ENCODE measurements around the gene MPST.

MPST gene

DNA sequence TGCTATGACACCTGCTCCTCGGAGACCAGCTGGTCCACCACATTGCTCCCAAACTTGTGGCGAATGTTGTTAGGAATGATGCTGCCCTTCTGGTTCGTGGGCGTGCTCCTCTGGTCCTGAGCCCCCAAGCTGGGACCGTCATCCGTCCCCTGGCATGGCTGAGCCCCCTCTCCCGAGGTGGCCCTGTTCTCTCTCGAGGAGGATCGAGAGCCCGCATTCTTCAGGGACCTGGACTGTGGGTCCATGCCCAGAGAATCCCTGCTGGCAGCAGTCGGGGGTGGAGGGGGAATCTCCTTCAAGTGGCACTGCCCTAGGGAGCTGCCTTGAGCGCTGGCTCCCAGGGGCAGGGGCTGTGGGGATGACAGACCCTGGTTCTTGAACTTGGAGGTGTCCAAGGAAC lies 17.7 kb upstream of the MPST start:
- no peak for DNase-seq (ENCODE audit: low read depth)

DNA sequence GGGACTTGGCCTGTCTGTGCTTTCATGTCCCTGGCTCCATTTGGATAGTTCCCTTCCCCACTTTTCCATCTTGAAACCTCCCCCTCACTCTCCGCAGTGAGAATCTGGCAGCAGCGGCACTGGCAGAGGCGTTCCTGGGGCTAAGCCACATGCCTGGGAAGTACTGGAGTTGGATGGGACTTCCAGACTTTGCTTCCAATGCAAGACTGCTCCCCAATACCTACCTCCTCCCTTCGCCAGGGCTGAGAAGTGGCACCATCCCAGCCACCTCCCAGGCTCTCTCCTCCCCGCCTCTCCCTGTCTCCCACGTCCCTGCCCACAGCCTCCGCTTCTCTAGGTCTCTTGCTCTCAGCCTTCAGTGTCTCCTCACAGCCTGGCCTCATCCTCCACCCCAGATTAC lies 16.9 kb upstream of the MPST start:
- no peak for DNase-seq (ENCODE audit: low read depth)

DNA sequence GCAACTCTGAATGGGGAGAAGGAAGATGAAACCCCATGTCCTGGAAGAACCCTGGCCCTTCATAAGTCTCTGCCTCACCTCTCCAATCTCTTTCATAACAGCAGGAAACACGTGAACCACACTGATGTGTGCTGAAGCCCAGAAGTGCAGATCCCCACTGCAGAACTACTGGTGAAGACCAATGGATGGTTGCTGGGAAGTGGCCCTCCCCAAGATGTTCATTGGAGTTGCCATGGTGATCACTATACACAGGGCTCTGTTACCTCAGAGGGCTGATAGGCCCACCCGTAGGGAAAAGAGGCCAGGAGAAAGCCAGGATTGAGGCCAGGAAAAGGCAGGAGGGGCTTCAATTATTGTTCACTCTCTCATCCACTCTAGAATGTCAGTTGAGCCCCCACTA lies 11.9 kb upstream of the MPST start:
- DNase-seq (ENCODE audit: low read depth), result no peak

DNA sequence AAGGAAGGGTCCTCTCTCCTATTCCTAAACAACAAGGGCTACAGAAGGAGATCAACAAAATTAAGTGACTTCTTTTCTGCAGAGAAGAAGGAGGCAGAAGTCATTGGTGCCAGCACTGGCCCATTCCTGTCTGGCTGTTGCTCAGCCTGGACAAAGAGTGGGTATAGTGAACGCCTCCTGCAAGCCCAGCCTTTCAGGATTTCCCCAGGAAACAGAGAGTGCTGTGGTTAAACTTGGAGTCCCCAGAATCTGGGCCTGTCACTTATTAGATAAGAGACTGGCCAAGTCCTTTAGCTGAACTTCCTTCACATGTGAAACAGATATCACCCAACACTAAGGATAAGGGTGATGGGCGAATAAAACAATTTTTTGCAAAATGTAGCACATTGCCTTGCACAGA lies 11.2 kb upstream of the MPST start:
- DNase-seq (ENCODE audit: low read depth), result no peak

DNA sequence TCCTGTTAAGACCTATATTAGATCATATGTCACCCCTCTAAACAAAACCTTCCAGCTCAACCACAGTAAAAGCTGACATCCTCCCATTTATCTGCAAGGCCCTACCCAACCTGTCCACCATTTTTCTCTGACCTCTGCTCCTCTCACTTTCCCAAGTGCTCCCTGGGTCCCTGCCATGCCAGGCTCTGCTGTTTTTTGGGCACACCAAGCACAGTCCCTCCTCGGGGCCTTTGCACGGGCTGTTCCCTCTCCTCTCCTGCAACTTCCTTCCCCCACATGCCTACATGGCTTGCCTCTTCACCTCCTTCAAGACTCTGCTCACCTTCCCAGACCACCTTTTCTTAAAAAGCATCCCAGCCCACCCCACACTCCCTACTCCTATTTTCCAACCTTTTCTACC lies 10.1 kb upstream of the MPST start:
- no peak for DNase-seq (ENCODE audit: low read depth)

DNA sequence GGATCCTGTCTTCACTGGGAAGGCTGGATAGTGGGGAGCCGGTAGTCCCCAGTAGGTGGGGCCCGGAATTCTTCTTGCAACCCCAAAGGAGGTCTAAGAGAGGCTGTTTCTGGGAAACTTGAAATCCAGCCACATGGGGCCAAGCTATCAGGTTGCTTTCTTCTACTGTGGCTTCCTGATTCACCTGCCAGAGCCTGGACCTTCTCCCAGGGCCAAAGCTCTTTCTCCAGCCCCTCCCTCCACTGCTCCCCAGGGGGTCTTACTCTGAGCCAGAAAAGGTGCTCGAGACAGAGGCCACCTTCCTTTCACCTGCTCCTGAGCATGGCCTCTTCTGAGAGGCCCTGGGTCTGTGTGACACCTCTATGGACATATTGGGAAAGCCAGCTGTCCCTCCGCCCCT lies 9.4 kb upstream of the MPST start:
- DNase-seq (ENCODE audit: low read depth), result no peak

DNA sequence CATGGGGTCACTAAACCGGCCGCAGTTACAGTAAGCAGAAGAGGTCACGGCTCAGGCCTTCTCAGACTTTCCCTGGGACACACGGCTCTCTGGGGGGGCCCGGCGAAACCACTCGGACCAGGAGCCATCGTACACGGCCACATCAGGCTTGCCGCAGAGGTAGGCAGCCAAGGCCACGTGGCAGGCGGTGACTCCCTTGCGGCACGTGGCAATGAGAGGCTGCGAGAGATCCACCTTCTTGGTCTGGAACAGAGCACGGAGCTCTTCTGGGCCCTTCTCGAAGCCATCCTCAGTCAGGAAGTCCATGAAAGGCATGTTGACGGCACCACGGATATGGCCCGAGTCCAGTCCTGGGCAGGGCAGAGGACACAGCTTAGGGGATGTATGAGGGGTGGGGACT lies 8.6 kb upstream of the MPST start:
- no peak for DNase-seq (ENCODE audit: low read depth)

DNA sequence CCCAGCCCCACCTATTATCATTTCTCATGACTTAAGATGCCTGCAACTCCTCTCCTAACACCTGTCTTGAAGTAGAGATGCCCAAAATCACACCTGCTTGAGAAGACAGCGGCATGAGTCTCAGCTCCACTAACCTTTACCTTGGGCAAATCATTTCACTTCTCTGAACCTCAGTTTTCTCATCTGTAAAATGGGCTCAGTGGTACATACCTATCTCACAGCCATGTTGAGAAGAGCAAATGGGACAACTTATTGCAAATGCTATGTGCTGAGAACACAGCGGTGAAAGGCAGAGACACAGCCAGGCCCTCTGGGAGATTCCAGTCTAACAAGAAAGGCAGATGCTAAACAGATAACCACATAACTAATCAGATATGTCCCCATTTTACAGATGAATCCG lies 8.1 kb upstream of the MPST start:
- no peak for DNase-seq (ENCODE audit: low read depth)

DNA sequence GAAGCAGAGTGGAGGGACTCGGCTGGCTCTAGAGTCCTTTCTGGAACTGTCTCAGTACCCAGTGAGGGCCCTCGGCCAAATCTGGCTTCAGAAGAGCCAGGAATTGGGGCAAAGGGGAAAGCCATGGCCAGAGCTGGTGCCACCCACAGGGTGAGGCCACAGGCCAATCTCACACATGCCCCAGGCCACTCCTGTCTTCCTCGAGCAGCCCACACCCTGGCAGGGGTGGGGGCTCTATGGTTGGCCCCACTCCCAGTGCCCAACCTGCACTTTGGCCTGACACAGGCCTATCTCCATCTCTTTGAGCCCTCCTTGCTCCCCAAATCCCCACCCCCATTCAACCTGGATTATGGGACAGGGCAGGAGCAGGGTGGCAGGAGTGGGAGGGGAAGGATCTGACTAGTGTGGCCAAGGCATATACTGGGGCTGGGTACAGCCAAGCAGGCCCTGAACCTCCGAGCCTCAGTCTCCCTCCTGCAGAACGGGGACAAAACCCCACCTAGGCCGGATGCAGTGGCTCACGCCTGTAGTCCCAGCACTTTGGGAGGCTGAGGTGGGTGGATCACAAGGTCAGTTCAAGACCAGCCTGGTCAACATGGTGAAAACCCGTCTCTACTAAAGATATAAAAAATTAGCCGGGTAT lies 7.2 kb upstream of the MPST start:
- no peak for DNase-seq (ENCODE audit: low read depth)

DNA sequence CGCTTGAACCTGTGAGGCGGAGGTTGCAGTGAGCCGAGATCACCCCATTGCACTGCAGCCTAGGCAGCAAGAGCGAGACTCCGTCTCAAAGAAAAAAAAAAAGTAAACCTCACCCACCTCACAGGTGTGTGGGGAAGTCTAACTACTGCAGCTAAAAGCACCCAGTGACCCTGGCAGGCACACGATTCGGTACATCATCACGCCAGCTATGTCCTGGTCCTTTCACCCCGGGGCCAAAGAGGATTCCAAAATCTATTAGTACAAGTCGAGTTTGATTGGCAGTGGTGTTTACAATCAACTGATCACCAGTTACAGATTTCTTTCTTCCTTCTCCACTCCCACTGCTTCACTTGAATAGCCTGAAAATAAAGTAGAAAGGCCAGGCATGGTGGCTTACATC lies 6.6 kb upstream of the MPST start:
- no peak for DNase-seq (ENCODE audit: low read depth)

DNA sequence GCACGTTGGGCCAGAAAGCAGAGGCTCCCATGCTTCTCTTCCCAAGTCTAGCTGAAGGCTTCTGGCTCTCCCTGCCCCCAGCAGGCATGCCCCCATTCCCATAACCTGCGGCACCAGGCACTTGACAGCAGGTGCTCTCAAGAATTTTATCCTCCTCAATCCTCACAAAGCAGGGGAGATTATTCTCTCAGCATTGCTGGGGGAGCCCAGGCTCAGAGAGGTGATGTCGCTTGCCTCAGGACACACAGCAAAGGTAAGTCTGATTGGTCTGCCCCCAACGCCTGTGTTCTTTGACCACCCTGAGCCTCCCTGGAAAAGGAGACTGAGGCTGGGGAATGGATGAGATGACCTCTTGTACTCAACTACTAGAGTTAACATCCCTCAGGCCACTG lies 5.1 kb upstream of the MPST start:
- no peak for DNase-seq (ENCODE audit: low read depth)

DNA sequence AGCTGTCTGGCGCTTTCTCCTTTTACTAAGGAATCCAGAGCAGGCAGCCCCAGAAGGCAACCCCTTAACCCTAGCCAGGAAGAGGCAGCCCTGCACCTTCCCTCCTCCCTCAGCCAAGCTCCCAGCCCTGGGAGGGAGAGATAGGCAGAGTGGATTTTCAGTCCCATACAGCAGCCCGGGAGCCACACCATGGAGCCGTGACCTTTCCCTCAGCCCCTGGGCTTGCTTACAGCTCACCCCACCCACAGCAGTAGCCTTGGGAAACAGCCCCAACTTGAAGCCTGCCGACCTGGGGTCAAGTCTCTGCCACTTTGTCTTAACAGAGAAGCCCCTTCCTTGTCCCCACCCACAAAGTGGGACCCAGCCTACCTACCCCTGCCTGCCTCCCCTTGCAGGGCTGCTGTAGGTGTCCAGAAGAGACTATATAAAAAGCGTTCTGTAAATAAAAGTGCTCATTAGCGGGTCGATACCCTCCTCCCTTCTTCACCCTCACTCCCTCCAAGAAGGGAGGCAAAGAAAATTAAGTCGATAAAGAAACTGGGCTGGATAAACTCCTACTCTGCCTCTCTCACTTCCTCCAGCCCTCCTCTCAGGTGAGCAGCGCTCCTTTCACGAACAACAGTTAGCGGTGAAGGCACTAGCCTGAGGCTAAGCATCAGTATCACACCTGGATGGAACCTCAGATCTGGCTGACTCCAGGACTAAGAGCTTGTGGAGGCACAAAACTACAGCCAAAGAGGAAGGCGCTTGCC lies 4.5 kb upstream of the MPST start:
- DNase-seq (ENCODE audit: low read depth), result no peak

DNA sequence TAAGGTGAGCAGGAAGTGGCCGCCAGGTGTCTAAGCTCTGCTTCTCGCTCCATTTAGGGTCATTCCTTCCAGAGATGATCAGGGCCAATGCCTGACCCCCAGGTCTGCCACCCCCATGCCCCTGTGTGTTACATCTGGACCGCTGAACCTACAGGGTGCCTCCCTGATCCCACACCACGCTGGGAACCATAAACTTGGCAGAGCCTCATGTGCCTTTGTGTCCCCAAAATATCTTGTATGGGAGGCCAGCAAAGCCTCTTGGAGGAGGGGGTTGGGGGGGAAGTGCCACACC lies 4.0 kb upstream of the MPST start:
- no peak for DNase-seq (ENCODE audit: low read depth)

DNA sequence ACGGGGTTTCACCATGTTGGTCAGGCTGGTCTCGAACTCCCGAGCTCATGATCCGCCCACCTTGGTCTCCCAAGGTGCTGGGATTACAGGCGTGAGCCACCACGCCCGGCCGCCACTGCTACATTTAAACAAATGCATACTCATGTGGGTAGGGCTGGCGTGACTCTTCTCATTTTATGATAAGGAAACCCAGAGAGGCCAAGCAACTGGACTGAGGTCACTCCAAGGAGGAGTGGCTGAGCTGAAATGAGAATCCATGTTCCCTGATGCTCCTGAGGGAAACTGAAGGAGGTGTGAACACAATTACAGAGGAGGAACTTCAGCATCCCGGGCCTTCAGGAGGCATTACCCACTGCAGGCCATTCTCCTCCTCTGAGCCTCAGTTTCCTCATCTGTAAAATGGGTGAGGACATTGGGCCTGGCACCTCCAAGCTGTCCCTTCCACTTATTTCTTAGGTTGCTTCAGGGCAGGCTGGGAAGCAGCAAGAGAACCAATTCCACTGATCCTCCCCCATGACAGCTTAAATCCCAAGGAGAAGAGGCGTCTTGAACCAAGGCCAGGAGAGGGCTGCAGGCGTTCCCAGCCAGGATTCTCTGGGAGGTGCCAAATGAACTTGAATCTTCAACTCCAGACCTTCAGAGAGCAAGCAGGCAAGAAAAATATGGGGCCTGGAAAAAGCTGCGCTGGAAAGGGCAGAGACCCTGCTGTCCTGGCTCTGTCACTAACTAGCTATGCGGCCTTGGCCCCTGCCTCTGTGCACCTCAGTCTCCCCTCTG lies 3.2 kb upstream of the MPST start:
- DNase-seq (ENCODE audit: low read depth), result no peak

DNA sequence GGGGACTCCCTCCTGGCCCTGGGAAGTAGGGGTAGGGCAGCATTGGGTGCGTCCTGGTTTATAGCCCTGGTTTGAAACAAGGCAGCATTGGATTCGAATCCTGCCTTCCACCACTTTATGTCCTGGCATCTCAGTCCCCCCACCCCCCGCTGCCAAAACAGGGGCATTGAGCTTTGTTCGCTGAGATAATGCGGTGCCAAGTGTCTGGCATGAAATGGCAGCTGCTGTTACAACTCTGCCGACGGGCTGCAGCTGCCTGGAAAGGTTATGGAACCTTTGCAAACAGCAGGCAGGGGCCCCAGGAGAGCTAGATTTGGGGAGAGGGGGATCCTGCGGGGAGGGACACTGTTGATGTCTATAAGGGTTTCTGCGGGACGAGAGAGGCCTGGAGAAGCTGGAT lies 2.2 kb upstream of the MPST start:
- DNase-seq (ENCODE audit: low read depth), result no peak

DNA sequence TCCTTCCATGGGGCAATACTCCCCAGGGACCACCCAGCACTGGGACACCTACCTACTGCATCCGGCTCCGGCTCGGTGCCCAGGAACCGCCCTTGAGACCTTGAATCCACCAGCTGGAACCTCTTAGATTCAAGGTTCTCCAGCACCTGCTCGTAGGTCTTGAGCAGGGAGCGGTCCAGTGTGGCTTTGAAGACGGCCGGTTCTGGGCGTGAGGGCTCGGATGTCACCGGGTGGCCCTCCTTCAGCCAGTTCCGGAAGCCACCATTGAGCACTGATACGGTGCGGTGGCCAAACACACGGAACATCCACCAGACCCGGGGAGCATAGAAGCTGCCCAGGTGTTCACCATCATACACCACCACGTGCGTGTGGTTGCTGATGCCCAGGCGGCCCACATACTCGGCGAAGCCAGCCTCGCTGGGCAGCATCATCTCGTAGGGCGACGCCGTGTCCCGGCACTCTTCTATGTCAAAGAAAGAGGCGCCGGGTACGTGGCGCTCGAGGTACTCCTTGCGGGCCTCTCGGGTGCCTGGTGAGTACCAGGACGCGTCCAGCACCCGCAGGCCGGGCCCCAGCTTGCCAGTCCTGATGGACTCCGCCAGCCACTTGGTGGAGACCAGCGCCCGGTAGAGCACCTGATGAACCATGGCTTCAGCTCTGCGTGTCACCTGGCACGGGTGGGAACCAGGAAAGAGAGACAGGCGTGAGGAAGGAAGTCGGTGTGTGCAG lies 1.3 kb upstream of the MPST start:
- DNase-seq (ENCODE audit: low read depth), result no peak

DNA sequence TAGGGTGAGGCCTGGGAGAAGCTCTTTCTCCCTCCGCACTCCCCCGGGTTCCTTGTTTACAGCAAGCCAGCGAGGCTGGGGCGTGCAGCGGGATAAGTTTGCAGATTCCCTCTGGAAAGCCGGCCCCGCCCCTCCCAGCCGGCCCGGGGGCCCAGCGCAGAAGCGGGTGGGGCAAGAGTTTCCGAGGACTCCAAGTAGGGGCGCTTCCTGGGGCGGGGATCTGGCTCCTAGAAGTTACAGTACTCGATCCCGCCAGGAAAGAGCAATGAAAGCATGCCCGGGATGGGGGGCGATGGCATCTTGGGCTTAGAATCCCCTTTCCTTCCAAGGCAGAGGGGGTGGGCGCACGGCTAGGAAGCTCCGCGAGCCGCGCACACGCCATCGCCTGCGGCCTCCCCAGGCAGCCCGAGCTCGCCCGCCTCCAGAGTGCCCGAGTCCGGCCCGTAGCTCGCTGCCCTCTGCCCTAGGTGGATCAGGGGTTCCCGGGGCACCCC lies 680 bp upstream of the MPST start:
- DNase-seq (ENCODE audit: low read depth), result no peak

DNA sequence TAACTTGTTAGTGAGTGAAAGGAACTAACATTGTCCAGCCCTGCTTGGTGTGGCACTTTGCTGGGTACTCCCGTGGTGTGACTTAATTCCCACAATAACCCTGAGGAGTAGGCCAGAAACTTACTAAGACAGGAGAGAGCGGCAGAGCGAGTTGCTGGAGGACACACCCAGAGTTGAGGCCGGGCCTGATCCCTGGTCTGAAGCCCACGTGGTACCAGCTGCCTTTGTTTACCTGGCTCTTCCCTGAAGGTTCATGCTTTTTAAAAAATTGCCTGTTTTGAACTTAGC lies 594 bp downstream of the MPST start:
- DNase-seq (ENCODE audit: low read depth), result no peak

DNA sequence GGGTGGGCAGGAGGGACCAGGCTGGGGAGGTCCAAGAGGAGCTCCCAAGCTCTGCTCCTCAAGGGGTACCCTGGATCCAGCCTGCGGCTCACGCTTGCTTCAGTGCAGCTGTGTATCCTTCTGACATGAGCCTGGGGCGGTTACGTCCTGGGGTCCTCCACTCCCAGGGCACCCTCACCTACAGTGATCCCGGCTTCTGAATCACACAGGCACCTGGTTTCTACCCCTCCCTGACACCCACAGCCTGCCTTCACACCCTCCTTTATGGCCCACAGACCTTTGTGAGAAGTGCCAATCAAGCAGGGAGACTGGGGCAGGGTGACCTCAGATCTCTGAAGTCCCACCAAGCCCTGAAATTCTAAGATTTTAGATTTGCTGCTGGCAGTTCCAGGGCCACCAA lies 1.5 kb downstream of the MPST start:
- DNase-seq (ENCODE audit: low read depth), result no peak

DNA sequence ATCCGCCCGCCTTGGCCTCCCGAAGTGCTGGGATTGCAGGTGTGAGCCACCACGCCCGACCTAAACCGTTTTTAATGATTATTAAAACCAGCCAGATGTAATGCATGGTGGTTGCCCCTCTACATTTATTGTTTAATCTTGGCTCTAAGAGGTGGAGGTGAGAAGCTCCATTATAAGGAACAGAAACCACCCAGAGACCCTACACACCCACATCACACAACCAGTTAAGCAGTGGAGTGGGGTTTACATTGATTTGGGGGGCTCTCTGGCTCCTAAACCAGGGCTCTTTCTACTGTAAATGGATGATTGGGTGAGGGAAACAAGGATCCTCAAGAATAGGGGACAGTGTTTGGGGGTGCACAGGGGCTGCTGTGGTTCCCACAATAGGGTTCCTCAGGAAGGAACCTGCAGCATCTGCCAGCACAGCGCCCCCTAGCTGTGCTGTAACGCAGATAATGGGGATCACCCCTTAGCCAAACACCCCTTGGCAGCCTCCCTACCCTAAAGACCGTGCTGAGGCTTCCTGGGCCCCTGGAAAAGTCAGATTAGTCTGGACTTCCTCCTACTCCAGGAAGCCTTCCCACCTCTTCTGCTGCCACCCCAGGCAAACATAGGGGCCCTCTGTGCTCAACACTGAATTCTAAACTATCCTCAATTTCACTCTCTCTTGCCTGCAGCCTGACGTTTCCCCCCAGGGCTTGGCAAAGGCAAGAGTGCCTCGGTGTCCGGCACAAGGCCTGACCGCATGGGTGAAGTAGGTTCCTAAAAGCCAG lies 2.4 kb downstream of the MPST start:
- no peak for DNase-seq (ENCODE audit: low read depth)

DNA sequence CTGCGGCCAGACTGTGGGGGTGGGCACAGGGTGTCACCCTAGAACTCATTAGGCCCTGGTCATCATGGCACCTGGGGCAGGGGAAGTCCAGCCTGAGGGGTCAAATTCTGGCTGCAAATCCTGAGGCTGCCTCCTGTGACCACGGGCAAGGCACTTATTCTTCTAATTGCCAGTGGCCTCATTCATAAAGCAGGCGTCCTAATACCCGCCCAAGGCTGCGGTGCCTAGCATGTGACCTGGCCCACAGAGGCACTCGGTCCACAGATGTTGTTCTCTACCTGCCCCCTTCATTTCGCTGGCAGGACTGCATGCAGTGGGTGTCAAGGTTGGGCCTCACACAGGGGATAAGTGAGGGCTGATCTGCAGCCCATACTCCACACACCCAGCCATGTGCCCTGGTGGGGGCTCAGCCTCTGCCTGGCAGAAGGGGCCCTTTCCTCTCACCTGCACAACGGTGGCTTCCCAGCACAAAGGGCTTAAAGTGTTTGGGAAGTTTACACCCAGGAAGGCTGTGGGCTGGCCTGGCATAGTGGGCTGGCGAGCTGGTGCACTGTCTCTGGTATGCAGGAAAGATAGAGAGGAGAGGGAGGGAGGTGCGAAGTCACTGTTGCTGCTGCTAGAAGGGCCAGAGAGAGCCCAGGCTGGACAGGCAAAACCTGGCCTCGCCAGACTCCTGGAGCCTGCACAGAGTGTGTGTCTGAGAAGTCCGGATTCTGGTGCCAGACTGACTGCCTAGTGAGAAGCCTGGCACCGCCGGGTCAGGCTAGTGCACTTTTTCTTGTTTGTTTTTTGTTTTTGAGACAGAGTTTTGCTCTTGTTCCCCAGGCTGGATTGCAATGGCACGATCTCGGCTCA lies 3.2 kb downstream of the MPST start:
- no peak for DNase-seq (ENCODE audit: low read depth)
